NCI-H2196 treated with DMSO at 0.1 percent for 48 hours (cell line): ENCODE measurements around the gene PRKCH.
"Not testable (repeated sequence)": the region's sequence is repeated elsewhere in the genome, so short reads cannot be mapped to it uniquely, and the experiment has no call there.

ENCODE experiments used
- DNase-seq: peaks from one replicate; lab custom pipeline; 2025; ENCODE audit not compliant: unreplicated experiment; lab: John Stamatoyannopoulos, UW

Gene PRKCH

DNA sequence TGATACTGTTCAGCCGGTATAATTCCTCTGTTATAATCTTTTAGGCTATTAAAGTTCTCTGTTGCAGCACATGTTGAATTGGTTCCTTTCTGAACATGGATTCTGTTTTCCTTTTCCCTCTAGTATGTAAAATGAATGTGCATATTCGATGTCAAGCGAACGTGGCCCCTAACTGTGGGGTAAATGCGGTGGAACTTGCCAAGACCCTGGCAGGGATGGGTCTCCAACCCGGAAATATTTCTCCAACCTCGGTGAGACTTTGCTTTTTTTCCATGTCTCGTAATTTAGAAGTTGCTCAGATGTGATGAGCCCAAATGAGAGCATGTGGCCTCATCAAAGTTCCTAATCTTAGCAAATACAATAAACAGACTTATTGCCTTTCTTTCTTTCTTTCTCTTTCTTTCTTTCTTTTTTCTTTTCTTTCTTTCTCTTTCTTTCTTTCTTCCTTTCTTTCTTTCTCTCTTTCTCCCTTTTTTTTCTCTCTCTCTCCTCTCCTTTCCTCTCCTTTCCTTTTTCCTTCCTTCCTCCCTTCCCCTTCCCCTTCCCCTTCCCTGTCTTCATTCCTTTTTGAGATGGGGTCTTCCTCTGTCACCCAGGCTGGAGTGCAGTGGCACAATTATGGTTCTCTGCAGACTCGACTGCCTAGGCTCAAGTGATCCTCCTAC lies 131.9 kb downstream of the PRKCH start:
- DNase-seq = no peak

DNA sequence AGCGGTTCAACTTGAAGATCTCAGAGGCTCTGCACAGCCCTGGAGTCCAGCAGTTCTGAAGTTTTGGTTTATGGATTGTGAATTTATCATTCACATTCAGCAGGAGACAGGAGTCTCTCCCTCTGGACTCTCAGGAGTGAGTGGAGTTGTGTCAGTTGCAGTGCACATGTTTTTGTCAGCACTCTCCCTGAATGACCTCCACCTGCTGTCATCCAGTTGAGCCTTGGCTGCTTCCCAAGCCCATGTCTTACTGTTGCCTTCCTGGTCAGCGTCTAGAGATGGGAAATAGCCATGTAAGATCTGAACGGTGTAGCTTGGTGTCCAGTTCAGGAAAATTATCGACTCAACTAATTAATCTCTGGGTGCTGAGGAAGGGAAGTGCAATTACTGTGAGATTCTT lies 133.2 kb downstream of the PRKCH start:
- peak; percentile 31 for DNase-seq

GRCh38 chr14:61455351-61455750 lies 134.0 kb downstream of the PRKCH start:
- no peak for DNase-seq

DNA sequence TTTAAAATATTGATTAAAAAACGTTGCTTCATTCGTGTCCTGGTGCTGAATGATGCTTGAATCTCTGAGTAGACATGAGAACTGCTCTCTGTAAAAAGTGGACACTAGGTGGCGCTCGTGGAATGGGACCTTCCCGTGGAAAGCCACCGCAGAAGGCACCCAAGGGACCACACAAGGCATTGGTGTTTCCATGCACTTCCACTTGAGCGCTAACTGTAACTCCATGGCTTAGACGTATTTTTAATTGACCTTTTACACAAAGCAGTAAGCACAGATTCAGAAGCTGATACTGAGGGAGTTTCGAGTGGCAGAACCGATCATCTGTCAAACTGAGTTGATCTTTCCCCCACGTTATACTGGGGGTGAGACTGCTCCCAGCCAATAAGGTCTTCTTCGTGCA lies 135.3 kb downstream of the PRKCH start:
- no peak for DNase-seq

- no peak for DNase-seq
Measured at GRCh38 chr14:61458766-61459165, 137.4 kb downstream of the PRKCH start.

DNA sequence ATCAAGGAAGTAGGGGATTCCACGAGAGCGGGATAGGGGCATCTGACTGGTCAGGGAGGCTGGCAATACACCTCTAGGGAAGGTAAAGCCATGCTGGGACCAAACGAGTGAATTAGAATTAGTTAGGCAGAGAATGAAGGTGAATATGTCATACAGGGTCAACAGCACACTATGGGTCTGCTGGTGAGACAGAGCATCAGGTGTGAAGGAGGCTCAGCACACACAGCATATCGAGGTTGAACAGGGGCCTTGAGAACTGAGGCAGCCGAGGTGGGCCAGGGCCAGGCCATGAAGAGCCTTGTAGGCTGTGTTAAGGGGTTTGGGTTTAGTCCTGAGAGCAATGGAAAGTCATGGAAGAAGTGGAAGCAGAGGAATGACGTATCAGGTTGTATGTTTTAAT lies 137.8 kb downstream of the PRKCH start:
- DNase-seq = no peak

GRCh38 chr14:61460063-61460462 lies 138.7 kb downstream of the PRKCH start:
- DNase-seq = no peak

GRCh38 chr14:61460718-61461611 lies 139.6 kb downstream of the PRKCH start:
- DNase-seq = peak; percentile 96

- DNase-seq = peak; percentile 83
Measured at GRCh38 chr14:61461808-61462275, 140.5 kb downstream of the PRKCH start.

DNA sequence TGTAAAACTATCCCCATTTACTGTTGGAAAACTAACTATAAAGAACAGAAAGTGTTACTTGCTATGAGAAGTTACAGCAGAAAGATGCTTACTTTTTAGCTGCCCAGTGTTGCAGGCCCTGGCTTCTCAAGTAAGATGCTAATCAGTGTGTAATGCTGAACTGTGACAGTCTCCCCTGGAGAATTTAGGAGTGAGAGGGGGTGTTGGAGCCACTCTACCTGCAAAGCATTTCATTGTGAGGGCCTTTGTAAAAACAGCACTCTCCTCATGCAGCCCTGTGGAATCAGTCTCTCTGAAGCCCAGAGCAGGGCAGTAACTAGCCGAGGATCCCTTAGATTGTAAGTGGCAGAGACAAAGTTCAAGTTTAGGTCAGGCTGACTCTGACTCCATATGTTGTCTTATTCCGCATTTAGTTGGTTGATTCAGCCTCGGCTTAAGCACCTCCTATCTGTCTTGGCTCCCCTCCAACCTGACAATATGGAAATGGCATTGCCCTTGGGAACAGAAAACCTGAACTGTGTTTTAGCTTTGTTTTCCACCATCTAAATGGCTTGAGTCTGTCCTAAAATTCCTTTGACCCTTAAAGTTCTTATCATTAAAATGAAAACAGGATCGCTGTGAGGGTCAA lies 141.3 kb downstream of the PRKCH start:
- no peak for DNase-seq

- DNase-seq = no peak
Measured at GRCh38 chr14:61463664-61464285, 142.4 kb downstream of the PRKCH start.

GRCh38 chr14:61464539-61465320 lies 143.4 kb downstream of the PRKCH start:
- DNase-seq = not testable (repeated sequence)

GRCh38 chr14:61466249-61466904 lies 145.0 kb downstream of the PRKCH start:
- no peak for DNase-seq

DNA sequence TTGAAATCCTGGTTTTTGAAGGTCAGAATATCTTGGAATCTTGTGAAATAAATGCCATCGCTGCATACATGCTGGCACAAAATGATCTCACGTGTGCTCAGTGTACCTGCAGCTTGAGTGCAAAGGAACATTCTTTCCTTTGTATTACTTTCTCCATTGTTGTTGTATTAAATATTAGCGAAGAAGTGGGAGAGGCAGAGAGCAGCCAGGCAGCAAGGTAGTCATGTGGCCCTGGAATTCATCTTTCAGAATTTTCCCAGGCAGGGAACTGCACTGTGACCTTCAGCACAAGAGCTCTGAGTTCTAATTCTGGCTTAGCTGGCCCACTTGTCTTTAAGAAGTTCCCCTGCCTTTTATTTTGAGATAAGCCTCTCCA lies 145.5 kb downstream of the PRKCH start:
- no peak for DNase-seq

DNA sequence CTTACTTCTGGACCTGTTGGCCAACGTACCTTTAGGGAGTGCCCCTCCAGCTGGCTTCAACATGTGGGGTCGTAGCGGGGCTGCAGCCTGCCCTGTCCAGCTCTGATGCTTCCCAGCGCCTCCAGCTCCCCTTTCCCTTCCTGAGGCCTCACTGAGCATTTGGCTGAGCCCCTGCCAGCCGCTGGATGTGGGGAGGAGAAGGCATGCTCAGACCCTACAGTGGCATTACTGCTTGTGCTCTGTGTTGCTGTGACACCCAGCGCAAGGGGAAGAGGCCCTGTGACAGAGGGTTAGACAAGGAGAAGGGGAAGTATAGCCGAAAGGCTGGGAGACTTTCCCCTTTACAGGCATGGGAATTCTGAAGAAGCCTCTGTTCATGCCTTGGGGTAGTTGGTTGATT lies 145.9 kb downstream of the PRKCH start:
- DNase-seq = no peak

GRCh38 chr14:61468063-61468825 lies 146.9 kb downstream of the PRKCH start:
- DNase-seq = no peak

GRCh38 chr14:61469781-61470180 lies 148.4 kb downstream of the PRKCH start:
- no peak for DNase-seq

- DNase-seq = no peak
Measured at GRCh38 chr14:61470261-61470960, 149.0 kb downstream of the PRKCH start.

- no peak for DNase-seq
Measured at GRCh38 chr14:61470961-61471293, 149.5 kb downstream of the PRKCH start.
